NCI-H1092 (cell line): ENCODE results near the gene MTMR12.

Experiments
- DNase-seq: peaks from one replicate; lab custom pipeline; 2025; lab: John Stamatoyannopoulos, UW

MTMR12 gene

GRCh38 chr5:32312595-32313332, at the start of gene MTMR12:
Gene MTMR12, minus strand, starts transcription at chr5:32312939. Its CDS starts 101 bp downstream, at chr5:32312838.
- DNase-seq: peak; percentile 99

GRCh38 chr5:32362527-32362926, 49.8 kb upstream of the MTMR12 start:
- DNase-seq: no peak

GRCh38 chr5:32360906-32361305, 48.2 kb upstream of the MTMR12 start:
- no peak for DNase-seq

GRCh38 chr5:32358611-32359010, 45.9 kb upstream of the MTMR12 start:
- DNase-seq: no peak

- DNase-seq: no peak
Measured at GRCh38 chr5:32357658-32358057, 44.9 kb upstream of the MTMR12 start.

- no peak for DNase-seq
Measured at GRCh38 chr5:32355686-32356085, 42.9 kb upstream of the MTMR12 start.

- no peak for DNase-seq
Measured at GRCh38 chr5:32353420-32353819, 40.7 kb upstream of the MTMR12 start.

- no peak for DNase-seq
Measured at GRCh38 chr5:32352685-32353084, 39.9 kb upstream of the MTMR12 start.

- DNase-seq: no peak
Measured at GRCh38 chr5:32346869-32347268, 34.1 kb upstream of the MTMR12 start.

- DNase-seq: no peak
Measured at GRCh38 chr5:32343058-32343672, 30.4 kb upstream of the MTMR12 start.

GRCh38 chr5:32342656-32343055, 29.9 kb upstream of the MTMR12 start:
- DNase-seq: peak; percentile 6

GRCh38 chr5:32339878-32340277, 27.1 kb upstream of the MTMR12 start:
- DNase-seq: no peak

GRCh38 chr5:32339198-32339597, 26.5 kb upstream of the MTMR12 start:
- DNase-seq: no peak

- no peak for DNase-seq
Measured at GRCh38 chr5:32332966-32333365, 20.2 kb upstream of the MTMR12 start.

- no peak for DNase-seq
Measured at GRCh38 chr5:32332361-32332760, 19.6 kb upstream of the MTMR12 start.

GRCh38 chr5:32331935-32332274, 19.2 kb upstream of the MTMR12 start:
- no peak for DNase-seq

- no peak for DNase-seq
Measured at GRCh38 chr5:32331217-32331934, 18.6 kb upstream of the MTMR12 start.

GRCh38 chr5:32330126-32330971, 17.6 kb upstream of the MTMR12 start:
- no peak for DNase-seq

GRCh38 chr5:32329395-32329834, 16.7 kb upstream of the MTMR12 start:
- DNase-seq: peak; percentile 13

- no peak for DNase-seq
Measured at GRCh38 chr5:32326216-32326772, 13.6 kb upstream of the MTMR12 start.

- DNase-seq: no peak
Measured at GRCh38 chr5:32325616-32326015, 12.9 kb upstream of the MTMR12 start.

- DNase-seq: no peak
Measured at GRCh38 chr5:32325062-32325461, 12.3 kb upstream of the MTMR12 start.
